Endodermal cell (in vitro differentiated cells): Measurements from ENCODE around the gene NMRK1. TPM values are rescaled to one million over a fixed set of nuclear protein-coding genes. Genes with fewer than 3 reads are reported as not detected.

ENCODE experiments used
- DNase-seq: peaks from one replicate; pipeline ENCODE4 v3.0.0-alpha.2; 2017
- H3K27ac ChIP-seq: 2 replicates; pipeline ENCODE4 v1.5.1; 2013; ENCODE audit warnings: mild to moderate bottlenecking, low read depth, low read length, moderate library complexity
- H3K27me3 ChIP-seq: 2 replicates; pipeline ENCODE4 v1.6.1; 2013; ENCODE audit warnings: mild to moderate bottlenecking, low read length, moderate library complexity; ENCODE audit not compliant: insufficient read depth, control insufficient read depth, poor library complexity, severe bottlenecking
- H3K36me3 ChIP-seq: 2 replicates; pipeline ENCODE4 v1.7.0; 2013; ENCODE audit warnings: mild to moderate bottlenecking, low read length, moderate library complexity; ENCODE audit not compliant: control insufficient read depth, insufficient read depth
- H3K4me1 ChIP-seq: one replicate; pipeline ENCODE4 v1.7.0; 2013; ENCODE audit warnings: low read length; ENCODE audit not compliant: control insufficient read depth, insufficient read depth
- H3K4me3 ChIP-seq: 2 replicates; pipeline ENCODE4 v1.5.1; 2013; ENCODE audit warnings: mild to moderate bottlenecking, low read length, moderate library complexity
- H3K9ac ChIP-seq: 2 replicates; pipeline ENCODE4 v1.6.1; 2013; ENCODE audit warnings: mild to moderate bottlenecking, low read length, moderate library complexity; ENCODE audit not compliant: poor library complexity, severe bottlenecking; ENCODE audit errors: extremely low read depth
- H3K9me3 ChIP-seq: 2 replicates; pipeline ENCODE4 v1.6.1; 2013; ENCODE audit warnings: mild to moderate bottlenecking, low read length, moderate library complexity; ENCODE audit not compliant: control insufficient read depth
- H3K27ac Mint-ChIP-seq: 2 replicates; pipeline ENCODE4 v1.8.0; 2020; ENCODE audit warnings: mixed read lengths
- H3K27me3 Mint-ChIP-seq: 2 replicates; pipeline ENCODE4 v1.8.0; 2021; ENCODE audit warnings: mild to moderate bottlenecking, mixed read lengths; ENCODE audit not compliant: insufficient read depth
- H3K36me3 Mint-ChIP-seq: 2 replicates; pipeline ENCODE4 v1.8.0; 2020; ENCODE audit warnings: low read depth, mixed read lengths
- H3K4me1 Mint-ChIP-seq: 2 replicates; pipeline ENCODE4 v1.8.0; 2020; ENCODE audit warnings: mixed read lengths
- H3K4me3 Mint-ChIP-seq: 2 replicates; pipeline ENCODE4 v1.8.0; 2020; ENCODE audit warnings: mild to moderate bottlenecking, moderate library complexity, mixed read lengths
- H3K9me3 Mint-ChIP-seq: 2 replicates; pipeline ENCODE4 v1.8.0; 2020; ENCODE audit warnings: mild to moderate bottlenecking, mixed read lengths
- CTCF ChIP-seq: fragments of 200-600 bp; sonication (generic); conservative IDR thresholded peaks from 2 replicates; pipeline ENCODE4 v1.5.0; 2021; ENCODE audit warnings: antibody characterized with exemption, mild to moderate bottlenecking
- WGBS, 2 experiments: methylation state at CpG; one replicate each; pipeline versions ENCODE4 v1.1.5 to v1.1.7; 2013; ENCODE audit warnings: missing lambda C conversion rate in 2 of 2, mixed read lengths in 1 of 2; ENCODE audit not compliant: insufficient coverage in 1 of 2, insufficient read length in 1 of 2; 5-methylcytosine and 5-hydroxymethylcytosine counted together
- total RNA-seq, 2 donors: library from RNA; stranded (reverse); fragmentation: NEBNext Ultra II Directional in 1 of 2; extraction: Animal tissue kit (Norgen Biotek cat#: 25700) in 1 of 2; gene quantifications; 2 replicates in 1 of 2; 3 replicates in 1 of 2; pipeline ENCODE4 v1.2.1, GENCODE V29; 2021

The NMRK1 gene
- total RNA-seq, 2 donors from 2014 or later = 14.0 to 29.0 TPM

- no peak overlapping the region for H3K27ac Mint-ChIP-seq
- Histone ChIP-seq H3K36me3 (peaks cover 18% of the 10 kb centered on the region), H3K27me3 (no peaks in the 10 kb centered on the region), H3K4me3 (no peak overlapping the region), H3K4me1 (peaks cover 4% of the 10 kb centered on the region), H3K9me3 (no peaks in the 10 kb centered on the region), H3K27ac (no peak overlapping the region), H3K9ac (no peak overlapping the region)
- no peaks in the 10 kb centered on the region for H3K9me3 Mint-ChIP-seq
- H3K27me3 Mint-ChIP-seq = no peaks in the 10 kb centered on the region
- peaks cover 9% of the 10 kb centered on the region for H3K4me1 Mint-ChIP-seq
- H3K36me3 Mint-ChIP-seq = peaks cover 14% of the 10 kb centered on the region
- no peak overlapping the region for H3K4me3 Mint-ChIP-seq
- DNase-seq = no peak
- no peak for TF ChIP-seq CTCF
- 42% methylated on average over 2 of the region's 2 CpGs; no CpG with 5 or more reads in 1 of the 2 experiments for WGBS, 2 experiments
Observed at GRCh38 chr9:75069171-75069570, 18.8 kb downstream of the NMRK1 start.

- Mint-ChIP-seq H3K36me3 (peaks cover 10% of the 10 kb centered on the region), H3K27ac (no peak overlapping the region), H3K4me3 (no peak overlapping the region), H3K4me1 (peaks cover 9% of the 10 kb centered on the region), H3K9me3 (no peaks in the 10 kb centered on the region), H3K27me3 (no peaks in the 10 kb centered on the region)
- Histone ChIP-seq H3K4me3 (no peak overlapping the region), H3K27me3 (no peaks in the 10 kb centered on the region), H3K4me1 (peaks cover 4% of the 10 kb centered on the region), H3K27ac (no peak overlapping the region), H3K9me3 (no peaks in the 10 kb centered on the region), H3K36me3 (peaks cover 18% of the 10 kb centered on the region), H3K9ac (no peak overlapping the region)
- no peak for DNase-seq
- no peak for TF ChIP-seq CTCF
- WGBS, 2 experiments = 72 to 84% methylated on average over 4 of the region's 4 CpGs
Observed at GRCh38 chr9:75067894-75068293, 20.1 kb downstream of the NMRK1 start.

GRCh38 chr9:75065510-75065909 is 22.4 kb downstream of the NMRK1 start:
- Histone ChIP-seq H3K4me3 (no peak overlapping the region), H3K9me3 (no peaks in the 10 kb centered on the region), H3K27me3 (no peaks in the 10 kb centered on the region), H3K9ac (no peak overlapping the region), H3K36me3 (peaks cover 11% of the 10 kb centered on the region), H3K4me1 (peaks cover 4% of the 10 kb centered on the region), H3K27ac (no peak overlapping the region)
- no peak for TF ChIP-seq CTCF
- H3K4me1 Mint-ChIP-seq = peaks cover 9% of the 10 kb centered on the region
- DNase-seq = no peak
- 52 to 71% methylated on average over 2 of the region's 2 CpGs for WGBS, 2 experiments
- no peak overlapping the region for H3K4me3 Mint-ChIP-seq
- H3K27ac Mint-ChIP-seq = no peak overlapping the region
- H3K36me3 Mint-ChIP-seq = peaks cover 11% of the 10 kb centered on the region
- no peaks in the 10 kb centered on the region for H3K9me3 Mint-ChIP-seq
- no peaks in the 10 kb centered on the region for H3K27me3 Mint-ChIP-seq
